NCI-H2107 (cell line): Measurements from ENCODE around the gene HEMGN.
"Not testable (repeated sequence)": the region's sequence is repeated elsewhere in the genome, so short reads cannot be mapped to it uniquely, and the experiment has no call there.

ENCODE experiments used
- DNase-seq: peaks from one replicate; lab custom pipeline; 2025; lab: John Stamatoyannopoulos, UW

The HEMGN gene

GRCh38 chr9:97964901-97965300, 26.9 kb upstream of the HEMGN start:
- DNase-seq: no peak

GRCh38 chr9:97963232-97963631, 25.3 kb upstream of the HEMGN start:
- no peak for DNase-seq

- no peak for DNase-seq
Observed at GRCh38 chr9:97962575-97962974, 24.6 kb upstream of the HEMGN start.

- no peak for DNase-seq
Observed at GRCh38 chr9:97962136-97962535, 24.2 kb upstream of the HEMGN start.

- DNase-seq: no peak
Observed at GRCh38 chr9:97961361-97961760, 23.4 kb upstream of the HEMGN start.

- DNase-seq: not testable (repeated sequence)
Observed at GRCh38 chr9:97960678-97961328, 22.8 kb upstream of the HEMGN start.

- no peak for DNase-seq
Observed at GRCh38 chr9:97959585-97959984, 21.6 kb upstream of the HEMGN start.

- no peak for DNase-seq
Observed at GRCh38 chr9:97958812-97959511, 21.0 kb upstream of the HEMGN start.

- no peak for DNase-seq
Observed at GRCh38 chr9:97956331-97956730, 18.4 kb upstream of the HEMGN start.

GRCh38 chr9:97954550-97954989, 16.6 kb upstream of the HEMGN start:
- no peak for DNase-seq

- not testable (repeated sequence) for DNase-seq
Observed at GRCh38 chr9:97950873-97951272, 12.9 kb upstream of the HEMGN start.

GRCh38 chr9:97947094-97947493, 9.1 kb upstream of the HEMGN start:
- DNase-seq: not testable (repeated sequence)

- DNase-seq: not testable (repeated sequence)
Observed at GRCh38 chr9:97945470-97945869, 7.5 kb upstream of the HEMGN start.

- no peak for DNase-seq
Observed at GRCh38 chr9:97944612-97945011, 6.6 kb upstream of the HEMGN start.

- DNase-seq: no peak
Observed at GRCh38 chr9:97943308-97943855, 5.4 kb upstream of the HEMGN start.

- no peak for DNase-seq
Observed at GRCh38 chr9:97941323-97941722, 3.4 kb upstream of the HEMGN start.

GRCh38 chr9:97940741-97941140, 2.8 kb upstream of the HEMGN start:
- DNase-seq: no peak

GRCh38 chr9:97940233-97940632, 2.3 kb upstream of the HEMGN start:
- DNase-seq: no peak

- no peak for DNase-seq
Observed at GRCh38 chr9:97936998-97937397, 974 bp downstream of the HEMGN start.

- no peak for DNase-seq
Observed at GRCh38 chr9:97935276-97935675, 2.7 kb downstream of the HEMGN start.

GRCh38 chr9:97934321-97935115, 3.5 kb downstream of the HEMGN start:
- peak; percentile 1 for DNase-seq

- no peak for DNase-seq
Observed at GRCh38 chr9:97933297-97933998, 4.5 kb downstream of the HEMGN start.
